WTC11 (cell line): Measurements from ENCODE around the gene RIPPLY2. TPM values are rescaled to one million over a fixed set of nuclear protein-coding genes. Genes with fewer than 3 reads are reported as not detected.

ENCODE experiments used
- ATAC-seq: fragments of 200-7000 bp; cut with Tn5 transposase; 2 replicates; pipeline ENCODE4 v1.10.0; 2021; ENCODE audit warnings: mild to moderate bottlenecking, moderate library complexity
- Bru-seq: library from RNA; stranded (reverse); fragments of 400-500 nt; gene quantifications from one replicate; lab custom pipeline; 2021; lab: Mats Ljungman, UMichigan
- CTCF ChIA-PET: fragments of 300-600 bp; sonication (Branson Sonifier 250); formaldehyde crosslinking; loops from one replicate; lab custom pipeline; 2021; ENCODE audit warnings: antibody characterized with exemption; lab: Charles Lee
- POLR2A ChIA-PET: fragments of 350-600 bp; sonication (Branson Sonifier 250); formaldehyde crosslinking; loops from one replicate; lab custom pipeline; 2021; ENCODE audit warnings: antibody characterized with exemption; lab: Charles Lee
- DNase-seq: peaks from one replicate; pipeline ENCODE4 v3.0.0; 2021; ENCODE audit warnings: low spot score
- H3K27ac Mint-ChIP-seq: 2 replicates; pipeline ENCODE4 v1.8.0; 2021; ENCODE audit warnings: mixed read lengths
- H3K27me3 Mint-ChIP-seq: 2 replicates; pipeline ENCODE4 v1.8.0; 2021; ENCODE audit warnings: low read depth, mild to moderate bottlenecking, moderate library complexity, mixed read lengths
- H3K36me3 Mint-ChIP-seq: 2 replicates; pipeline ENCODE4 v1.8.0; 2021; ENCODE audit warnings: mixed read lengths
- H3K4me1 Mint-ChIP-seq: 2 replicates; pipeline ENCODE4 v1.8.0; 2022; ENCODE audit warnings: mixed read lengths
- H3K4me3 Mint-ChIP-seq: 2 replicates; pipeline ENCODE4 v1.8.0; 2021; ENCODE audit warnings: mild to moderate bottlenecking, moderate library complexity, mixed read lengths
- H3K9me3 Mint-ChIP-seq: 2 replicates; pipeline ENCODE4 v1.8.0; 2021; ENCODE audit warnings: mixed read lengths
- CBFB ChIP-seq: sonication (generic); formaldehyde crosslinking; IDR thresholded peaks from 2 replicates; pipeline ENCODE4 v1.8.1; 2022; ENCODE audit warnings: mild to moderate bottlenecking, low read depth, missing genetic modification reagents
- CREM ChIP-seq: sonication (generic); formaldehyde crosslinking; IDR thresholded peaks from 2 replicates; pipeline ENCODE4 v1.8.1; 2022; ENCODE audit warnings: mild to moderate bottlenecking, missing genetic modification reagents, moderate library complexity
- ETV6 ChIP-seq: sonication (generic); formaldehyde crosslinking; IDR thresholded peaks from 2 replicates; pipeline ENCODE4 v1.8.1; 2022; ENCODE audit warnings: mild to moderate bottlenecking, missing genetic modification reagents
- IRF2 ChIP-seq: sonication (generic); formaldehyde crosslinking; IDR thresholded peaks from 2 replicates; pipeline ENCODE4 v1.8.0; 2022; ENCODE audit warnings: low read depth, missing genetic modification reagents, borderline replicate concordance
- KAT7 ChIP-seq: sonication (generic); formaldehyde crosslinking; IDR thresholded peaks from 2 replicates; pipeline ENCODE4 v1.8.1; 2023; ENCODE audit warnings: missing genetic modification reagents, mild to moderate bottlenecking, borderline replicate concordance
- ZBTB21 ChIP-seq: sonication (generic); formaldehyde crosslinking; IDR thresholded peaks from 2 replicates; pipeline ENCODE4 v1.8.1; 2023; ENCODE audit warnings: mild to moderate bottlenecking, missing genetic modification reagents, borderline replicate concordance
- ZNF671 ChIP-seq: fragments of 250-450 bp; sonication (Bioruptor Pico); IDR thresholded peaks from 2 replicates; pipeline ENCODE4 v1.8.0; 2021; ENCODE audit warnings: mild to moderate bottlenecking
- long read RNA-seq, 3 experiments: library from RNA in 1 of 3; library from capped mRNA in 1 of 3; library from polyadenylated mRNA in 1 of 3; unstranded in 2 of 3; stranded (forward) in 1 of 3; transcript quantifications; one replicate each; pipeline ENCODE4 v2.0.0, GENCODE V29; 2021
- total RNA-seq: library from RNA; stranded (reverse); gene quantifications from 3 replicates; pipeline ENCODE4 v1.2.3, GENCODE V29; 2021
- TF ChIP-seq, protein P1 (sequence below): sonication (generic); formaldehyde crosslinking; IDR thresholded peaks from 2 replicates; pipeline ENCODE4 v1.8.1; 2022; ENCODE audit warnings: low read depth, missing genetic modification reagents, borderline replicate concordance
- TF ChIP-seq, protein P2 (sequence below): sonication (generic); formaldehyde crosslinking; conservative IDR thresholded peaks from 2 replicates; pipeline ENCODE4 v1.8.1; 2022; ENCODE audit warnings: mild to moderate bottlenecking, missing genetic modification reagents
- TF ChIP-seq, protein P3 (sequence below): sonication (generic); formaldehyde crosslinking; IDR thresholded peaks from 2 replicates; pipeline ENCODE4 v1.8.0; 2022; ENCODE audit warnings: mild to moderate bottlenecking, missing genetic modification reagents
- TF ChIP-seq, protein P4 (sequence below): sonication (generic); formaldehyde crosslinking; IDR thresholded peaks from 2 replicates; pipeline ENCODE4 v1.8.1; 2023; ENCODE audit warnings: mild to moderate bottlenecking, moderate library complexity, missing genetic modification reagents
- TF ChIP-seq, protein P5 (sequence below): sonication (generic); formaldehyde crosslinking; IDR thresholded peaks from 2 replicates; pipeline ENCODE4 v1.8.1; 2023; ENCODE audit warnings: mild to moderate bottlenecking, missing genetic modification reagents
- TF ChIP-seq, protein P6 (sequence below): sonication (generic); formaldehyde crosslinking; IDR thresholded peaks from 2 replicates; pipeline ENCODE4 v1.8.1; 2022; ENCODE audit warnings: missing genetic modification reagents, borderline replicate concordance
- TF ChIP-seq, protein P7 (sequence below): sonication (generic); formaldehyde crosslinking; IDR thresholded peaks from 2 replicates; pipeline ENCODE4 v1.8.0; 2023; ENCODE audit warnings: missing genetic modification reagents, mild to moderate bottlenecking, borderline replicate concordance
- TF ChIP-seq, protein P8 (sequence below): fragments of 250-450 bp; sonication (Bioruptor Pico); IDR thresholded peaks from 2 replicates; pipeline ENCODE4 v1.9.0; 2021; ENCODE audit warnings: mild to moderate bottlenecking, borderline replicate concordance

The RIPPLY2 gene, protein sequence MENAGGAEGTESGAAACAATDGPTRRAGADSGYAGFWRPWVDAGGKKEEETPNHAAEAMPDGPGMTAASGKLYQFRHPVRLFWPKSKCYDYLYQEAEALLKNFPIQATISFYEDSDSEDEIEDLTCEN
- total RNA-seq, result 0.66 to 2.2 TPM (median 2.1 TPM) in 3 replicates
- percentile 61 among the genes with signal in this experiment for Bru-seq, nascent RNA
- long read RNA-seq, experiment 1, result 0 reads
- long read RNA-seq, experiment 2, partial matches to known transcripts, result 0 of 2 reads
- long read RNA-seq, experiment 2, other reads (novel, unspliced or antisense), result 1 of 2 reads
- long read RNA-seq, experiment 3, result 0 reads

DNA sequence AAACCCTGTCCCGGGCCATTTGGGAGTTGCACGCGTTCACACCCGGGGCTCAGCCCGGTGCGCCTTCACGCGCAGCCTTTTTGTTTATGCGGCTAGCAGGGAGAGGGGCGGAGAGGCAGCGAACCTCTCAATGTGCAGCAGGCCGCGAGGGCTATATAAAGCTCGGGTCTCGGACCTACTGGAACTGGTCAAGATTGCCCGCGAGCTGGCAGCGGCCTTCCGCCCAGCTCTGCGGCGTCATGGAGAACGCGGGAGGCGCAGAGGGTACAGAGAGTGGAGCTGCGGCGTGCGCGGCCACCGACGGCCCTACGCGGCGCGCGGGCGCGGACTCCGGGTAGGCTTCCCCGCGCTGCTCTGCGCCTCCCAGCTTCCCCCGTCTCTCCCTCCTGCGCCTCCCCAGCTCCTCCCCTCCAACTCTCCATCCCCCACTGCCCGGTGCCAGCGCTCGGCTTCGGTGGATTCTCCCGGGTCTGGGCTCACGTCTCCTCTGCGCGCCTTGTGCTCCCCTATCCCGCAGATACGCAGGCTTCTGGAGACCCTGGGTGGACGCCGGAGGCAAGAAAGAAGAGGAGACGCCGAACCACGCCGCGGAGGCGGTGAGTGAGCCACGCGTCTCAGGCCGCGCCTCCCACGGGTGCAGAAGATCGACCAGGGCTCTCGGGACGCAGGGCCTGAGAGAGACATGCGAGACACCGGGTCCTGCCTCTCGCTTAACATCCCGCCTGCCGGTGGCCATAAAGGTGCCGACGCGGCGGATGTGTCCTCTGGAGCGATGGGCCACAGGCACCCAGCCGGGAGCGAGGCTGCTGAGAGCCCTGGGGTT lies at the start of gene RIPPLY2:
Gene RIPPLY2 (plus strand): TSS at position 183 of the 823 bp plus-strand sequence. CDS start 57 bp downstream, at position 240.
- Mint-ChIP-seq H3K9me3 (no peaks in the 10 kb centered on the region), H3K27ac (no peak within 1 kb of the TSS), H3K27me3 (peaks cover 57% of the 10 kb centered on the region), H3K36me3 (no peaks in the 10 kb centered on the region), H3K4me1 (peaks cover 25% of the 10 kb centered on the region), H3K4me3 (peak within 1 kb of the TSS; percentile 86)
- DNase-seq (peak; percentile 71), ATAC-seq (peak; percentile 93)
- ChIA-PET POLR2A (interaction anchor here (1.2 kb wide), 2 partner anchors 145 to 375 kb away, joined by 3 to 4 read pairs; partner anchors contain the start of gene SNAP91), CTCF (interaction anchor here (0.8 to 3.5 kb wide), 5 partner anchors 145 to 374 kb away, joined by 3 to 14 read pairs (median 4); partner anchors contain the start of genes CEP162 and SNAP91)
- TF ChIP-seq, protein P1, sequence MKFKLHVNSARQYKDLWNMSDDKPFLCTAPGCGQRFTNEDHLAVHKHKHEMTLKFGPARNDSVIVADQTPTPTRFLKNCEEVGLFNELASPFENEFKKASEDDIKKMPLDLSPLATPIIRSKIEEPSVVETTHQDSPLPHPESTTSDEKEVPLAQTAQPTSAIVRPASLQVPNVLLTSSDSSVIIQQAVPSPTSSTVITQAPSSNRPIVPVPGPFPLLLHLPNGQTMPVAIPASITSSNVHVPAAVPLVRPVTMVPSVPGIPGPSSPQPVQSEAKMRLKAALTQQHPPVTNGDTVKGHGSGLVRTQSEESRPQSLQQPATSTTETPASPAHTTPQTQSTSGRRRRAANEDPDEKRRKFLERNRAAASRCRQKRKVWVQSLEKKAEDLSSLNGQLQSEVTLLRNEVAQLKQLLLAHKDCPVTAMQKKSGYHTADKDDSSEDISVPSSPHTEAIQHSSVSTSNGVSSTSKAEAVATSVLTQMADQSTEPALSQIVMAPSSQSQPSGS (CRISPR knock-in tag), result no peak
- TF ChIP-seq ZBTB21 (no peak), ZNF671 (CRISPR knock-in tag) (no peak), CBFB (CRISPR knock-in tag) (no peak), ETV6 (CRISPR knock-in tag) (no peak), KAT7 (CRISPR knock-in tag) (0 out of 2 replicates have a peak, but pooled peaks have one; percentile 63), IRF2 (CRISPR knock-in tag) (no peak), CREM (peak; percentile 47; the same call in 1 of the 2 replicates)
- TF ChIP-seq, protein P2, sequence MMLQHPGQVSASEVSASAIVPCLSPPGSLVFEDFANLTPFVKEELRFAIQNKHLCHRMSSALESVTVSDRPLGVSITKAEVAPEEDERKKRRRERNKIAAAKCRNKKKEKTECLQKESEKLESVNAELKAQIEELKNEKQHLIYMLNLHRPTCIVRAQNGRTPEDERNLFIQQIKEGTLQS, result no peak
- TF ChIP-seq, protein P3, sequence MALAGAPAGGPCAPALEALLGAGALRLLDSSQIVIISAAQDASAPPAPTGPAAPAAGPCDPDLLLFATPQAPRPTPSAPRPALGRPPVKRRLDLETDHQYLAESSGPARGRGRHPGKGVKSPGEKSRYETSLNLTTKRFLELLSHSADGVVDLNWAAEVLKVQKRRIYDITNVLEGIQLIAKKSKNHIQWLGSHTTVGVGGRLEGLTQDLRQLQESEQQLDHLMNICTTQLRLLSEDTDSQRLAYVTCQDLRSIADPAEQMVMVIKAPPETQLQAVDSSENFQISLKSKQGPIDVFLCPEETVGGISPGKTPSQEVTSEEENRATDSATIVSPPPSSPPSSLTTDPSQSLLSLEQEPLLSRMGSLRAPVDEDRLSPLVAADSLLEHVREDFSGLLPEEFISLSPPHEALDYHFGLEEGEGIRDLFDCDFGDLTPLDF (CRISPR knock-in tag), result no peak
- TF ChIP-seq, protein P4, sequence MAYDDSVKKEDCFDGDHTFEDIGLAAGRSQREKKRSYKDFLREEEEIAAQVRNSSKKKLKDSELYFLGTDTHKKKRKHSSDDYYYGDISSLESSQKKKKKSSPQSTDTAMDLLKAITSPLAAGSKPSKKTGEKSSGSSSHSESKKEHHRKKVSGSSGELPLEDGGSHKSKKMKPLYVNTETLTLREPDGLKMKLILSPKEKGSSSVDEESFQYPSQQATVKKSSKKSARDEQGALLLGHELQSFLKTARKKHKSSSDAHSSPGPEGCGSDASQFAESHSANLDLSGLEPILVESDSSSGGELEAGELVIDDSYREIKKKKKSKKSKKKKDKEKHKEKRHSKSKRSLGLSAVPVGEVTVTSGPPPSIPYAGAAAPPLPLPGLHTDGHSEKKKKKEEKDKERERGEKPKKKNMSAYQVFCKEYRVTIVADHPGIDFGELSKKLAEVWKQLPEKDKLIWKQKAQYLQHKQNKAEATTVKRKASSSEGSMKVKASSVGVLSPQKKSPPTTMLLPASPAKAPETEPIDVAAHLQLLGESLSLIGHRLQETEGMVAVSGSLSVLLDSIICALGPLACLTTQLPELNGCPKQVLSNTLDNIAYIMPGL (CRISPR knock-in tag), result peak; percentile 76; the same call in 1 of the 2 replicates
- TF ChIP-seq, protein P5, sequence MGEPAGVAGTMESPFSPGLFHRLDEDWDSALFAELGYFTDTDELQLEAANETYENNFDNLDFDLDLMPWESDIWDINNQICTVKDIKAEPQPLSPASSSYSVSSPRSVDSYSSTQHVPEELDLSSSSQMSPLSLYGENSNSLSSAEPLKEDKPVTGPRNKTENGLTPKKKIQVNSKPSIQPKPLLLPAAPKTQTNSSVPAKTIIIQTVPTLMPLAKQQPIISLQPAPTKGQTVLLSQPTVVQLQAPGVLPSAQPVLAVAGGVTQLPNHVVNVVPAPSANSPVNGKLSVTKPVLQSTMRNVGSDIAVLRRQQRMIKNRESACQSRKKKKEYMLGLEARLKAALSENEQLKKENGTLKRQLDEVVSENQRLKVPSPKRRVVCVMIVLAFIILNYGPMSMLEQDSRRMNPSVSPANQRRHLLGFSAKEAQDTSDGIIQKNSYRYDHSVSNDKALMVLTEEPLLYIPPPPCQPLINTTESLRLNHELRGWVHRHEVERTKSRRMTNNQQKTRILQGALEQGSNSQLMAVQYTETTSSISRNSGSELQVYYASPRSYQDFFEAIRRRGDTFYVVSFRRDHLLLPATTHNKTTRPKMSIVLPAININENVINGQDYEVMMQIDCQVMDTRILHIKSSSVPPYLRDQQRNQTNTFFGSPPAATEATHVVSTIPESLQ (CRISPR knock-in tag), result no peak
- TF ChIP-seq, protein P6, sequence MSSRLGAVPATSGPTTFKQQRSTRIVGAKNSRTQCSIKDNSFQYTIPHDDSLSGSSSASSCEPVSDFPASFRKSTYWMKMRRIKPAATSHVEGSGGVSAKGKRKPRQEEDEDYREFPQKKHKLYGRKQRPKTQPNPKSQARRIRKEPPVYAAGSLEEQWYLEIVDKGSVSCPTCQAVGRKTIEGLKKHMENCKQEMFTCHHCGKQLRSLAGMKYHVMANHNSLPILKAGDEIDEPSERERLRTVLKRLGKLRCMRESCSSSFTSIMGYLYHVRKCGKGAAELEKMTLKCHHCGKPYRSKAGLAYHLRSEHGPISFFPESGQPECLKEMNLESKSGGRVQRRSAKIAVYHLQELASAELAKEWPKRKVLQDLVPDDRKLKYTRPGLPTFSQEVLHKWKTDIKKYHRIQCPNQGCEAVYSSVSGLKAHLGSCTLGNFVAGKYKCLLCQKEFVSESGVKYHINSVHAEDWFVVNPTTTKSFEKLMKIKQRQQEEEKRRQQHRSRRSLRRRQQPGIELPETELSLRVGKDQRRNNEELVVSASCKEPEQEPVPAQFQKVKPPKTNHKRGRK (CRISPR knock-in tag), result no peak
- TF ChIP-seq, protein P7, sequence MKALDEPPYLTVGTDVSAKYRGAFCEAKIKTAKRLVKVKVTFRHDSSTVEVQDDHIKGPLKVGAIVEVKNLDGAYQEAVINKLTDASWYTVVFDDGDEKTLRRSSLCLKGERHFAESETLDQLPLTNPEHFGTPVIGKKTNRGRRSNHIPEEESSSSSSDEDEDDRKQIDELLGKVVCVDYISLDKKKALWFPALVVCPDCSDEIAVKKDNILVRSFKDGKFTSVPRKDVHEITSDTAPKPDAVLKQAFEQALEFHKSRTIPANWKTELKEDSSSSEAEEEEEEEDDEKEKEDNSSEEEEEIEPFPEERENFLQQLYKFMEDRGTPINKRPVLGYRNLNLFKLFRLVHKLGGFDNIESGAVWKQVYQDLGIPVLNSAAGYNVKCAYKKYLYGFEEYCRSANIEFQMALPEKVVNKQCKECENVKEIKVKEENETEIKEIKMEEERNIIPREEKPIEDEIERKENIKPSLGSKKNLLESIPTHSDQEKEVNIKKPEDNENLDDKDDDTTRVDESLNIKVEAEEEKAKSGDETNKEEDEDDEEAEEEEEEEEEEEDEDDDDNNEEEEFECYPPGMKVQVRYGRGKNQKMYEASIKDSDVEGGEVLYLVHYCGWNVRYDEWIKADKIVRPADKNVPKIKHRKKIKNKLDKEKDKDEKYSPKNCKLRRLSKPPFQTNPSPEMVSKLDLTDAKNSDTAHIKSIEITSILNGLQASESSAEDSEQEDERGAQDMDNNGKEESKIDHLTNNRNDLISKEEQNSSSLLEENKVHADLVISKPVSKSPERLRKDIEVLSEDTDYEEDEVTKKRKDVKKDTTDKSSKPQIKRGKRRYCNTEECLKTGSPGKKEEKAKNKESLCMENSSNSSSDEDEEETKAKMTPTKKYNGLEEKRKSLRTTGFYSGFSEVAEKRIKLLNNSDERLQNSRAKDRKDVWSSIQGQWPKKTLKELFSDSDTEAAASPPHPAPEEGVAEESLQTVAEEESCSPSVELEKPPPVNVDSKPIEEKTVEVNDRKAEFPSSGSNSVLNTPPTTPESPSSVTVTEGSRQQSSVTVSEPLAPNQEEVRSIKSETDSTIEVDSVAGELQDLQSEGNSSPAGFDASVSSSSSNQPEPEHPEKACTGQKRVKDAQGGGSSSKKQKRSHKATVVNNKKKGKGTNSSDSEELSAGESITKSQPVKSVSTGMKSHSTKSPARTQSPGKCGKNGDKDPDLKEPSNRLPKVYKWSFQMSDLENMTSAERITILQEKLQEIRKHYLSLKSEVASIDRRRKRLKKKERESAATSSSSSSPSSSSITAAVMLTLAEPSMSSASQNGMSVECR, result peak; percentile 50; the same call in 1 of the 2 replicates
- TF ChIP-seq, protein P8, sequence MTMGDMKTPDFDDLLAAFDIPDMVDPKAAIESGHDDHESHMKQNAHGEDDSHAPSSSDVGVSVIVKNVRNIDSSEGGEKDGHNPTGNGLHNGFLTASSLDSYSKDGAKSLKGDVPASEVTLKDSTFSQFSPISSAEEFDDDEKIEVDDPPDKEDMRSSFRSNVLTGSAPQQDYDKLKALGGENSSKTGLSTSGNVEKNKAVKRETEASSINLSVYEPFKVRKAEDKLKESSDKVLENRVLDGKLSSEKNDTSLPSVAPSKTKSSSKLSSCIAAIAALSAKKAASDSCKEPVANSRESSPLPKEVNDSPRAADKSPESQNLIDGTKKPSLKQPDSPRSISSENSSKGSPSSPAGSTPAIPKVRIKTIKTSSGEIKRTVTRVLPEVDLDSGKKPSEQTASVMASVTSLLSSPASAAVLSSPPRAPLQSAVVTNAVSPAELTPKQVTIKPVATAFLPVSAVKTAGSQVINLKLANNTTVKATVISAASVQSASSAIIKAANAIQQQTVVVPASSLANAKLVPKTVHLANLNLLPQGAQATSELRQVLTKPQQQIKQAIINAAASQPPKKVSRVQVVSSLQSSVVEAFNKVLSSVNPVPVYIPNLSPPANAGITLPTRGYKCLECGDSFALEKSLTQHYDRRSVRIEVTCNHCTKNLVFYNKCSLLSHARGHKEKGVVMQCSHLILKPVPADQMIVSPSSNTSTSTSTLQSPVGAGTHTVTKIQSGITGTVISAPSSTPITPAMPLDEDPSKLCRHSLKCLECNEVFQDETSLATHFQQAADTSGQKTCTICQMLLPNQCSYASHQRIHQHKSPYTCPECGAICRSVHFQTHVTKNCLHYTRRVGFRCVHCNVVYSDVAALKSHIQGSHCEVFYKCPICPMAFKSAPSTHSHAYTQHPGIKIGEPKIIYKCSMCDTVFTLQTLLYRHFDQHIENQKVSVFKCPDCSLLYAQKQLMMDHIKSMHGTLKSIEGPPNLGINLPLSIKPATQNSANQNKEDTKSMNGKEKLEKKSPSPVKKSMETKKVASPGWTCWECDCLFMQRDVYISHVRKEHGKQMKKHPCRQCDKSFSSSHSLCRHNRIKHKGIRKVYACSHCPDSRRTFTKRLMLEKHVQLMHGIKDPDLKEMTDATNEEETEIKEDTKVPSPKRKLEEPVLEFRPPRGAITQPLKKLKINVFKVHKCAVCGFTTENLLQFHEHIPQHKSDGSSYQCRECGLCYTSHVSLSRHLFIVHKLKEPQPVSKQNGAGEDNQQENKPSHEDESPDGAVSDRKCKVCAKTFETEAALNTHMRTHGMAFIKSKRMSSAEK (CRISPR knock-in tag), result no peak
